Transverse colon (tissue), 4 donors: ENCODE measurements around the gene SOBP. TPM values are rescaled to one million over a fixed set of nuclear protein-coding genes. Genes with fewer than 3 reads are reported as not detected.

ENCODE experiments used
- DNase-seq: peaks from one replicate; pipeline ENCODE4 v3.0.0-alpha.2; 2019
- H3K27ac ChIP-seq, 4 donors: fragments of 200-600 bp; sonication (generic); 2 replicates each; pipeline ENCODE4 v1.5.1; 2016 to 2018; ENCODE audit warnings: inconsistent platforms in 4 of 4
- H3K27me3 ChIP-seq: fragments of 200-600 bp; sonication (generic); 2 replicates; pipeline ENCODE4 v1.5.1; 2017; ENCODE audit warnings: inconsistent platforms
- H3K36me3 ChIP-seq, 4 donors: fragments of 200-600 bp; sonication (generic); 2 replicates each; pipeline ENCODE4 v1.5.1; 2017 to 2019; ENCODE audit warnings: inconsistent platforms in 4 of 4
- H3K4me1 ChIP-seq, 4 donors: fragments of 200-600 bp; sonication (generic); 2 replicates each; pipeline ENCODE4 v1.5.1; 2017 to 2020; ENCODE audit warnings: inconsistent platforms in 4 of 4
- H3K4me3 ChIP-seq, 4 donors: fragments of 200-600 bp; sonication (generic); 1 replicate in 1 of 4; 2 replicates in 3 of 4; pipeline versions ENCODE4 v1.5.1 to v1.6.1; 2017 to 2019; ENCODE audit warnings: inconsistent platforms in 4 of 4
- H3K9me3 ChIP-seq, 2 donors: fragments of 200-600 bp; sonication (generic); 2 replicates each; pipeline ENCODE4 v1.5.1; 2017 to 2019; ENCODE audit warnings: inconsistent platforms in 2 of 2
- CTCF ChIP-seq, 5 experiments: fragments of 200-600 bp in 3 of 5; fragments of 450-650 bp in 2 of 5; sonication (generic) in 3 of 5; IDR thresholded peaks; 1 replicate in 2 of 5; 2 replicates in 3 of 5; pipeline ENCODE4 v1.5.1; 2016 to 2017; ENCODE audit warnings: antibody characterized with exemption in 5 of 5, inconsistent platforms in 3 of 5, mild to moderate bottlenecking in 2 of 5, moderate library complexity in 1 of 5
- EP300 ChIP-seq: sonication (generic); formaldehyde crosslinking; IDR thresholded peaks from one replicate; pipeline ENCODE4 v1.6.1; 2017; ENCODE audit warnings: antibody characterized with exemption, low read depth
- POLR2A ChIP-seq: fragments of 450-650 bp; IDR thresholded peaks from one replicate; pipeline ENCODE4 v1.6.1; 2016; ENCODE audit warnings: antibody characterized with exemption, mild to moderate bottlenecking, moderate library complexity
- POLR2AphosphoS5 ChIP-seq, 3 donors: sonication (generic); formaldehyde crosslinking; IDR thresholded peaks; one replicate each; pipeline ENCODE4 v1.6.1; 2016; ENCODE audit warnings: antibody characterized with exemption in 3 of 3
- WGBS, 2 donors: methylation state at CpG; one replicate each; pipeline ENCODE4 v1.1.5; 2018; ENCODE audit warnings: low coverage in 1 of 2; 5-methylcytosine and 5-hydroxymethylcytosine counted together
- in situ Hi-C, 4 donors: fragments of 200-750 bp; cut with MboI; loops; one replicate each; pipeline versions ENCODE4 v1.15.0 to v1.15.1; 2017; ENCODE audit warnings: low sequenced_read_pairs in 3 of 4, low pct_ligation_motif_present in 1 of 4, low pct_unique_long_range_greater_than_20kb in 1 of 4
- intact Hi-C: fragments of 100-400 bp; cut with DNase I; formaldehyde crosslinking; loops from one replicate; pipeline ENCODE4 v1.15.1; 2023; ENCODE audit warnings: low total_unique reads
- total RNA-seq, 4 donors: library from RNA; depleted of rRNA; stranded (reverse); fragments of >200 nt; gene quantifications; one replicate each; pipeline ENCODE4 v1.1.0, GENCODE V29; 2016

SOBP gene
- total RNA-seq, 4 donors from 2014 or later, result 2.6 to 15.9 (median 4.6) TPM

DNA sequence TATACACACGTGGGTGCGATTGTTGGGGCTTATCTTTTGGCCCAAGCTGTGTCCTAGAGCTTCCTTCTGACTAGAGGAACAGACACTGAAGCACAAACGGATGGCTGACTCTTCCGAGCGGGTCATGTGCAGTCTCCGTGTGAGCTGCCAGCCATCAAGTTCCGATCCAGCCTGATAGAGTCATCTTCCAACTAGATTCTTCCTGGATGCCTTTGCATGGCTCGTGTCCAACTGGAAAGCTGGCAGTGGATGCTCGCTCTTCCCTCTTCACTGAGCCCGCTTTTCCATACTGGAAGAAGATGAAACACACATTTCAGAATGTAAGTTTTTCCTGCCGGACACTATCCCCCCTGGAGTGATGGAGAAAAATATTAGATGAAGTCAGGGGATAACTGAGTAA, 186.1 kb downstream of the SOBP start:
- in situ Hi-C loops (loop anchor here (10.0 to 25.0 kb wide), 3 partner anchors 161 to 361 kb away; no protein-coding TSS in a partner anchor), intact Hi-C loops (loop anchor here (10.0 kb wide), 1 partner anchor 169 kb away; no protein-coding TSS in a partner anchor)
- TF ChIP-seq CTCF (IDR thresholded peaks at IDR 0.05) (no peak), EP300 (no peak), POLR2AphosphoS5 (IDR thresholded peaks at IDR 0.05) (no peak), POLR2A (no peak)
- no peaks in the 10 kb centered on the region for H3K9me3 ChIP-seq
- H3K27me3 ChIP-seq, result no peaks in the 10 kb centered on the region
- DNase-seq, result no peak
- H3K4me1 ChIP-seq, result peaks cover 0 to 14% (median 3%) of the 10 kb centered on the region in 4 donors
- WGBS, 2 donors, result 76 to 82% methylated on average over 9 to 11 of the region's 11 CpGs
- H3K36me3 ChIP-seq, result no peaks in the 10 kb centered on the region
- H3K27ac ChIP-seq, result no peak overlapping the region
- no peak overlapping the region for H3K4me3 ChIP-seq

DNA sequence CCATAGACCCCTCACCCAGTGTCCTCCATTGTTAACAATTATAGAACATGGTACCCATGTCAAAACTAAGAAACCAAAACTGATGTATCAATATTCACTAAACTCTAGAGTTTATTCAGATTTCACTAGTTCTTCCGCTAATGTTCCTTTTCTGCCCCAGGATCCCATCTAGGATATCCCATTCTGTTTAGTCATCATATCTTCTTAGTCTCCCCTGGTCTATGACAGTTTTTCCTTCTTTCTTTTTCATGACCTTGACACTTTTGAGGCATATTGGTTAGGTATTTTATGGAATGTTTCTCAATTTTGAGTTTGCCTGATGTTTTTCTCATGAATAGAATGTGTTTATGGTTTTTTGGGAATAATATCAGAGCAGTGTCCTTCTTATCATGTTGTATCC, 187.5 kb downstream of the SOBP start:
- in situ Hi-C loops (loop anchor here (10.0 to 25.0 kb wide), 3 partner anchors 160 to 360 kb away; no protein-coding TSS in a partner anchor), intact Hi-C loops (loop anchor here (10.0 kb wide), 1 partner anchor 167 kb away; no protein-coding TSS in a partner anchor)
- H3K9me3 ChIP-seq, result no peaks in the 10 kb centered on the region
- H3K27ac ChIP-seq, result no peak overlapping the region
- no peak for DNase-seq
- no peak for TF ChIP-seq POLR2A
- TF ChIP-seq POLR2AphosphoS5 (IDR thresholded peaks at IDR 0.05), result no peak
- no peak for TF ChIP-seq CTCF (IDR thresholded peaks at IDR 0.05)
- no peak for TF ChIP-seq EP300
- peaks cover 0 to 10% (median 3%) of the 10 kb centered on the region in 4 donors for H3K4me1 ChIP-seq
- no peaks in the 10 kb centered on the region for H3K36me3 ChIP-seq
- WGBS, 2 donors, result 97 to 100% methylated on average over 1 of the region's 1 CpG
- no peak overlapping the region for H3K4me3 ChIP-seq
- no peaks in the 10 kb centered on the region for H3K27me3 ChIP-seq

DNA sequence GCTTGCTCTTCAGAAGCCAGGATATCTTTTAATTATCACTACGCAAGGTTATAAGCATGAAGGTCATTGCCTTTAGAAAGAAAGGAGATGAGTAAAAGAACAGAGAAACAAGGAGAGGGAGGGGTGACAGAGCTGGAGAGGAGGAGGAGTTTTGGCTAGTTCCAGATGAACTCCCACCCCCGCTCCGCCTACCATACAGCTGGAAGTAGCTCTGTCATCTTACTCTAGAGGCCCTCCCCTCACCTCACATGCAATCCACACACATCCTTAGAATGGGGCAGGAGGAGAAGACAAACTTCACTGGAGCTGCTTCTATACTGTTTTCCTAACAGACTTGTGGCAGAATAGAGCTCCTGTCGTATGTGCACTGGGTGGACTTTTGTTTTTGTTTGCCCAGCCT, 189.5 kb downstream of the SOBP start:
- no peaks in the 10 kb centered on the region for H3K36me3 ChIP-seq
- WGBS, 2 donors, result 72 to 83% methylated on average over 3 to 4 of the region's 4 CpGs
- no peak for DNase-seq
- no peak overlapping the region for H3K4me3 ChIP-seq
- in situ Hi-C loops (loop anchor here (10.0 to 25.0 kb wide), 3 partner anchors 158 to 358 kb away; no protein-coding TSS in a partner anchor), intact Hi-C loops (loop anchor here (10.0 kb wide), 1 partner anchor 165 kb away; no protein-coding TSS in a partner anchor)
- H3K27me3 ChIP-seq, result no peaks in the 10 kb centered on the region
- H3K27ac ChIP-seq, result no peak overlapping the region
- peaks cover 0 to 10% (median 3%) of the 10 kb centered on the region in 4 donors for H3K4me1 ChIP-seq
- TF ChIP-seq POLR2A (no peak), POLR2AphosphoS5 (IDR thresholded peaks at IDR 0.05) (no peak), EP300 (no peak), CTCF (IDR thresholded peaks at IDR 0.05) (no peak)
- H3K9me3 ChIP-seq, result no peaks in the 10 kb centered on the region

GRCh38 chr6:107682721-107683120, 192.8 kb downstream of the SOBP start:
- Histone ChIP-seq H3K4me3 (no peak overlapping the region), H3K9me3 (no peaks in the 10 kb centered on the region), H3K27ac (no peak overlapping the region), H3K36me3 (no peaks in the 10 kb centered on the region), H3K4me1 (no peaks in the 10 kb centered on the region), H3K27me3 (no peaks in the 10 kb centered on the region)
- 93 to 100% methylated on average over 2 to 3 of the region's 3 CpGs for WGBS, 2 donors
- TF ChIP-seq CTCF (IDR thresholded peaks at IDR 0.05), result no peak
- no peak for TF ChIP-seq POLR2AphosphoS5 (IDR thresholded peaks at IDR 0.05)
- TF ChIP-seq EP300, result no peak
- no peak for TF ChIP-seq POLR2A
- in situ Hi-C loops, result loop anchor here in 3 of 4 donors (5.0 to 25.0 kb wide), 3 partner anchors 155 to 355 kb away; no protein-coding TSS in a partner anchor
- no peak for DNase-seq
- intact Hi-C loops, result no loop called here
